K562 (cell line): ENCODE measurements around the gene TSHR. TPM values are rescaled to one million over a fixed set of nuclear protein-coding genes. Genes with fewer than 3 reads are reported as not detected.

Source experiments
- BRCA1 ChIP-seq, 2 experiments: fragments of 450-650 bp in 1 of 2; sonication (generic) in 1 of 2; formaldehyde crosslinking in 1 of 2; IDR thresholded peaks; 2 replicates each; pipeline versions ENCODE4 v1.5.0 to v1.6.1; 2017 to 2020; ENCODE audit warnings: mild to moderate bottlenecking in 1 of 2, missing genetic modification reagents in 1 of 2
- C11orf30 ChIP-seq: fragments of 450-650 bp; IDR thresholded peaks from 2 replicates; pipeline ENCODE4 v1.6.1; 2016; ENCODE audit warnings: low read depth, mild to moderate bottlenecking
- CHCHD3 ChIP-seq: fragments of 250-450 bp; sonication (Bioruptor Pico); IDR thresholded peaks from 2 replicates; pipeline ENCODE4 v2.1.2; 2022; ENCODE audit warnings: mild to moderate bottlenecking
- CREB3 ChIP-seq: fragments of 450-650 bp; conservative IDR thresholded peaks from 2 replicates; pipeline ENCODE4 v1.6.1; 2016; ENCODE audit warnings: missing genetic modification characterization, low read depth, mild to moderate bottlenecking, missing compliant biosample characterization, moderate library complexity
- DNMT1 ChIP-seq: fragments of 450-650 bp; IDR thresholded peaks from 2 replicates; pipeline ENCODE4 v1.6.1; 2016; ENCODE audit warnings: antibody characterized with exemption, mild to moderate bottlenecking
- EP400 ChIP-seq: fragments of 450-650 bp; IDR thresholded peaks from 2 replicates; pipeline ENCODE4 v1.6.1; 2017; ENCODE audit warnings: antibody characterized with exemption, mild to moderate bottlenecking, moderate library complexity
- FOSL1 ChIP-seq: fragments of 200-800 bp; sonication (Bioruptor generic); conservative IDR thresholded peaks from 2 replicates; pipeline ENCODE4 v1.6.1; 2016; ENCODE audit warnings: missing genetic modification characterization, missing compliant biosample characterization
- FOXK2 ChIP-seq, 2 experiments: fragments of 450-650 bp; IDR thresholded peaks in 1 of 2; conservative IDR thresholded peaks in 1 of 2; 2 replicates each; pipeline ENCODE4 v1.6.1; 2016; ENCODE audit warnings: low read depth in 2 of 2, mild to moderate bottlenecking in 1 of 2
- KAT8 ChIP-seq: fragments of 450-650 bp; IDR thresholded peaks from 2 replicates; pipeline ENCODE4 v1.6.1; 2016; ENCODE audit warnings: low read depth, mild to moderate bottlenecking
- MAFK ChIP-seq: IDR thresholded peaks from 2 replicates; pipeline ENCODE4 v1.6.1; 2011; ENCODE audit warnings: low read length, improper control_type of control experiment
- NCOR1 ChIP-seq: fragments of 450-650 bp; IDR thresholded peaks from 2 replicates; pipeline ENCODE4 v1.6.1; 2016; ENCODE audit warnings: mild to moderate bottlenecking, moderate library complexity
- RBM39 ChIP-seq: fragments of 200-400 bp; formaldehyde crosslinking; optimal IDR thresholded peaks from 2 replicates; pipeline ENCODE3; 2018; ENCODE audit warnings: low read depth, low read length
- SMAD2 ChIP-seq: fragments of 150-350 bp; IDR thresholded peaks from 2 replicates; pipeline ENCODE4 v1.6.1; 2014; ENCODE audit warnings: low read depth, mild to moderate bottlenecking, low read length
- TRIM24 ChIP-seq, 2 experiments: fragments of 450-650 bp; IDR thresholded peaks; 2 replicates each; pipeline ENCODE4 v1.6.1; 2016
- TSHZ1 ChIP-seq: fragments of 250-450 bp; sonication (Bioruptor Pico); IDR thresholded peaks from 2 replicates; pipeline ENCODE4 v1.4.0; 2020; ENCODE audit warnings: mild to moderate bottlenecking, moderate library complexity
- U2AF2 ChIP-seq: fragments of 200-400 bp; formaldehyde crosslinking; optimal IDR thresholded peaks from 2 replicates; pipeline ENCODE3; 2017; ENCODE audit warnings: low read depth, mild to moderate bottlenecking, low read length
- ZBTB33 ChIP-seq: sonication (generic); formaldehyde crosslinking; IDR thresholded peaks from 2 replicates; pipeline ENCODE4 v1.8.1; 2023; ENCODE audit warnings: mild to moderate bottlenecking, missing genetic modification reagents
- ZKSCAN8 ChIP-seq: fragments of 200-800 bp; sonication (Bioruptor generic); IDR thresholded peaks from 2 replicates; pipeline ENCODE4 v1.6.1; 2016; ENCODE audit warnings: missing genetic modification characterization, missing compliant biosample characterization
- ZNF134 ChIP-seq: fragments of 250-450 bp; sonication (Bioruptor Pico); conservative IDR thresholded peaks from 2 replicates; pipeline ENCODE4 v1.4.0; 2020
- ZNF79 ChIP-seq: fragments of 250-450 bp; sonication (Bioruptor Pico); IDR thresholded peaks from 2 replicates; pipeline ENCODE4 v1.4.0; 2020; ENCODE audit warnings: low read depth, mild to moderate bottlenecking, moderate library complexity
- polyA plus RNA-seq, 8 experiments: library from polyadenylated mRNA; depleted of rRNA in 4 of 8; stranded (reverse) in 5 of 8; unstranded in 3 of 8; fragments of >200 nt; fragmentation: Nextera tagmentation in 2 of 8; fragmentation: Illumina TruSeq in 1 of 8; extraction: Ambion mirVana in 2 of 8; extraction: Trizol in 1 of 8; gene quantifications; 2 replicates each; pipeline versions ENCODE4 v1.2.1 to v1.2.3, GENCODE V29; 2011 to 2014; ENCODE audit warnings: inconsistent platforms in 1 of 8, missing spikeins in 1 of 8
- total RNA-seq, 7 experiments: library from RNA; depleted of rRNA in 6 of 7; stranded (reverse); fragments of >200 nt in 6 of 7; fragmentation: Illumina TruSeq in 2 of 7; extraction: Trizol in 2 of 7; gene quantifications; 2 replicates each; pipeline versions ENCODE4 v1.2.1 to v1.2.3, GENCODE V29; 2011 to 2021; ENCODE audit warnings: low replicate concordance in 1 of 7
- TF ChIP-seq, protein P1 (sequence below): fragments of 250-450 bp; sonication (Bioruptor Pico); IDR thresholded peaks from 2 replicates; pipeline ENCODE4 v1.8.0; 2022; ENCODE audit warnings: moderate library complexity, mild to moderate bottlenecking, inconsistent platforms
- TF ChIP-seq, protein P2 (sequence below): fragments of 200-800 bp; sonication (Bioruptor generic); IDR thresholded peaks from 2 replicates; pipeline ENCODE4 v1.6.1; 2017; ENCODE audit warnings: missing genetic modification characterization, missing compliant biosample characterization

TSHR gene
- total and polyA plus RNA-seq, 9 of the 15 experiments (the other 6 are each of a cell fraction or from before 2014, with no cell fraction given), result 0.01 to 0.10 TPM; not detected in 7

- TF ChIP-seq TSHZ1 (CRISPR knock-in tag) (no peak), NCOR1 (no peak), EP400 (no peak), ZNF79 (CRISPR knock-in tag) (no peak), ZBTB33 (CRISPR knock-in tag) (no peak), KAT8 (no peak), BRCA1 (IDR thresholded peaks at IDR 0.05) (no peak), BRCA1 (CRISPR knock-in tag; IDR thresholded peaks at IDR 0.05) (no peak), ZKSCAN8 (CRISPR knock-in tag) (no peak), ZNF134 (CRISPR knock-in tag) (no peak), C11orf30 (peak; percentile 65), TRIM24 (IDR thresholded peaks at IDR 0.05) (no peak), CHCHD3 (no peak), FOSL1 (tag) (peak; percentile 38), U2AF2 (no peak), FOXK2 (conservative IDR thresholded peaks at IDR 0.05 in 1 of 2, IDR thresholded peaks at IDR 0.05 in 1 of 2; ENCODE audit: low read depth in 2 of 2) (no peak), SMAD2 (no peak), CREB3 (tag) (no peak), MAFK (peak; percentile 70; the same call in 1 of the 2 replicates), DNMT1 (no peak), RBM39 (no peak)
- TF ChIP-seq, protein P1, sequence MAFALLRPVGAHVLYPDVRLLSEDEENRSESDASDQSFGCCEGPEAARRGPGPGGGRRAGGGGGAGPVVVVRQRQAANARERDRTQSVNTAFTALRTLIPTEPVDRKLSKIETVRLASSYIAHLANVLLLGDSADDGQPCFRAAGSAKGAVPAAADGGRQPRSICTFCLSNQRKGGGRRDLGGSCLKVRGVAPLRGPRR (CRISPR knock-in tag), result no peak
- TF ChIP-seq, protein P2, sequence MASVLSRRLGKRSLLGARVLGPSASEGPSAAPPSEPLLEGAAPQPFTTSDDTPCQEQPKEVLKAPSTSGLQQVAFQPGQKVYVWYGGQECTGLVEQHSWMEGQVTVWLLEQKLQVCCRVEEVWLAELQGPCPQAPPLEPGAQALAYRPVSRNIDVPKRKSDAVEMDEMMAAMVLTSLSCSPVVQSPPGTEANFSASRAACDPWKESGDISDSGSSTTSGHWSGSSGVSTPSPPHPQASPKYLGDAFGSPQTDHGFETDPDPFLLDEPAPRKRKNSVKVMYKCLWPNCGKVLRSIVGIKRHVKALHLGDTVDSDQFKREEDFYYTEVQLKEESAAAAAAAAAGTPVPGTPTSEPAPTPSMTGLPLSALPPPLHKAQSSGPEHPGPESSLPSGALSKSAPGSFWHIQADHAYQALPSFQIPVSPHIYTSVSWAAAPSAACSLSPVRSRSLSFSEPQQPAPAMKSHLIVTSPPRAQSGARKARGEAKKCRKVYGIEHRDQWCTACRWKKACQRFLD, result no peak
Observed at GRCh38 chr14:81068176-81068782, 112.9 kb downstream of the TSHR start (continued).
